MM.1S (cell line): ENCODE measurements around the gene RPL32.

Experiments used
- EZH2phosphoT487 ChIP-seq: fragments of 300-600 bp; sonication (generic); IDR thresholded peaks from 2 replicates; pipeline ENCODE4 v1.6.1; 2018; ENCODE audit warnings: antibody characterized with exemption, low read length
- TF ChIP-seq, protein P1 (sequence below): fragments of 300-600 bp; sonication (generic); IDR thresholded peaks from 2 replicates; pipeline ENCODE4 v1.5.1; 2016; ENCODE audit warnings: antibody characterized with exemption, low read length, mixed read lengths

DNA sequence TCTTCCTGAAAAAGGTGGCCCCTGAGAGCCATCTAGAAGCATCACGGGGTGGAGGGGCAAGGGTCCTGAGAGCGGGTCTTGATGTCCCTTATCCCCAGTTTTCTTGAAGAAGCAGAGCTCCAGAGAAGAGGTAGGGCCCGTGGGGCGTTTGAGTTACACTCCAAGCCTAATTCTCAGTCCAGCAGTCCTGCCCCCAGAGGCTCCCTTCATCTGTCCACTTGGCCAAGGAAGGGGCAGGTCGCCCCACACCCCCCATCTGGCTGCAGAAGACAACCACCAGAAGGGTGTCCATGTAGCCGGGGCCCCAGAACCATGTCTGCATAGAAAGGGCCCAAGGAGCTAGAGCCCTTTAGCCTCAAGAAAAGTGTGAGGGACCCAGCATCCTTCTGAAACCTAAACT is 25.5 kb upstream of the RPL32 start:
- TF ChIP-seq, protein P1, sequence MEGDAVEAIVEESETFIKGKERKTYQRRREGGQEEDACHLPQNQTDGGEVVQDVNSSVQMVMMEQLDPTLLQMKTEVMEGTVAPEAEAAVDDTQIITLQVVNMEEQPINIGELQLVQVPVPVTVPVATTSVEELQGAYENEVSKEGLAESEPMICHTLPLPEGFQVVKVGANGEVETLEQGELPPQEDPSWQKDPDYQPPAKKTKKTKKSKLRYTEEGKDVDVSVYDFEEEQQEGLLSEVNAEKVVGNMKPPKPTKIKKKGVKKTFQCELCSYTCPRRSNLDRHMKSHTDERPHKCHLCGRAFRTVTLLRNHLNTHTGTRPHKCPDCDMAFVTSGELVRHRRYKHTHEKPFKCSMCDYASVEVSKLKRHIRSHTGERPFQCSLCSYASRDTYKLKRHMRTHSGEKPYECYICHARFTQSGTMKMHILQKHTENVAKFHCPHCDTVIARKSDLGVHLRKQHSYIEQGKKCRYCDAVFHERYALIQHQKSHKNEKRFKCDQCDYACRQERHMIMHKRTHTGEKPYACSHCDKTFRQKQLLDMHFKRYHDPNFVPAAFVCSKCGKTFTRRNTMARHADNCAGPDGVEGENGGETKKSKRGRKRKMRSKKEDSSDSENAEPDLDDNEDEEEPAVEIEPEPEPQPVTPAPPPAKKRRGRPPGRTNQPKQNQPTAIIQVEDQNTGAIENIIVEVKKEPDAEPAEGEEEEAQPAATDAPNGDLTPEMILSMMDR, result no peak
- no peak for TF ChIP-seq EZH2phosphoT487
